Sigmoid colon (tissue), 4 donors: Measurements from ENCODE around the gene GBP7.

ENCODE experiments used
- EP300 ChIP-seq, 4 donors: sonication (generic); formaldehyde crosslinking; IDR thresholded peaks; one replicate each; pipeline ENCODE4 v1.6.1; 2017; ENCODE audit warnings: antibody characterized with exemption in 4 of 4
- POLR2A ChIP-seq, 2 donors: fragments of 450-650 bp; IDR thresholded peaks; one replicate each; pipeline ENCODE4 v1.6.1; 2016; ENCODE audit warnings: antibody characterized with exemption in 2 of 2, mild to moderate bottlenecking in 2 of 2, moderate library complexity in 2 of 2
- POLR2AphosphoS5 ChIP-seq, 4 donors: sonication (generic); formaldehyde crosslinking; IDR thresholded peaks; one replicate each; pipeline ENCODE4 v1.6.1; 2017; ENCODE audit warnings: antibody characterized with exemption in 4 of 4
- TF ChIP-seq, protein P1 (sequence below), 4 experiments: fragments of 450-650 bp in 3 of 4; fragments of 200-600 bp in 1 of 4; IDR thresholded peaks; one replicate each; pipeline ENCODE4 v1.5.1; 2016 to 2019; ENCODE audit warnings: antibody characterized with exemption in 4 of 4, mild to moderate bottlenecking in 3 of 4, moderate library complexity in 2 of 4

DNA sequence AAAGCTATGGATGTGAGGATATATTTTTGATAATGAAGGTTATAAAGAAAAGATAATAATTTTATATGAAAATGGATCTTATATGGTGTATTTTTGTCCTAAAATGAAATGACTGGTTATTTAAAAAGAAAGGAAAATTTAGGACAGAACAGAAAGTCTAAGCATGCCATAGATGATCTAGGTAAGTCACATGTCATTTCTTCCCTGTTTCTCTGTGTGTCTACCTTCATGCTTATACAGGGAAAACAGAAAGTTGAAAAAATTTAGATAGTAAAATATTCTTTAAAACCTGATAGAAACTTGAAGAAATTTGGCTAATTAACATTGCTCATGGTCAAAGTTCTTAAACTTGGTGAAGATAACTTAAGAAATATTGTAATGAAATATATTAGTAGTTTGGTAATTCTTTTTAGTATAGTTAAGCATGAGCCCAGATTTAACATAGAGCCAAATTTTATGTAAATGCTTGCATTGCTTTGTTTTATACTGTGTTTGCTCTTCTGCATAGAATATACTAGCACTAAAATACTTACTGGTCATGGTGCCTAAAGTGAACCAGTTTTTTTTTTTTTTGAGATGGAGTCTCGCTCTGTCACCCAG lies 35.3 kb upstream of the GBP7 start:
- TF ChIP-seq, protein P1, sequence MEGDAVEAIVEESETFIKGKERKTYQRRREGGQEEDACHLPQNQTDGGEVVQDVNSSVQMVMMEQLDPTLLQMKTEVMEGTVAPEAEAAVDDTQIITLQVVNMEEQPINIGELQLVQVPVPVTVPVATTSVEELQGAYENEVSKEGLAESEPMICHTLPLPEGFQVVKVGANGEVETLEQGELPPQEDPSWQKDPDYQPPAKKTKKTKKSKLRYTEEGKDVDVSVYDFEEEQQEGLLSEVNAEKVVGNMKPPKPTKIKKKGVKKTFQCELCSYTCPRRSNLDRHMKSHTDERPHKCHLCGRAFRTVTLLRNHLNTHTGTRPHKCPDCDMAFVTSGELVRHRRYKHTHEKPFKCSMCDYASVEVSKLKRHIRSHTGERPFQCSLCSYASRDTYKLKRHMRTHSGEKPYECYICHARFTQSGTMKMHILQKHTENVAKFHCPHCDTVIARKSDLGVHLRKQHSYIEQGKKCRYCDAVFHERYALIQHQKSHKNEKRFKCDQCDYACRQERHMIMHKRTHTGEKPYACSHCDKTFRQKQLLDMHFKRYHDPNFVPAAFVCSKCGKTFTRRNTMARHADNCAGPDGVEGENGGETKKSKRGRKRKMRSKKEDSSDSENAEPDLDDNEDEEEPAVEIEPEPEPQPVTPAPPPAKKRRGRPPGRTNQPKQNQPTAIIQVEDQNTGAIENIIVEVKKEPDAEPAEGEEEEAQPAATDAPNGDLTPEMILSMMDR (IDR thresholded peaks at IDR 0.05) = no peak
- no peak for TF ChIP-seq POLR2A (IDR thresholded peaks at IDR 0.05)
- no peak for TF ChIP-seq EP300 (IDR thresholded peaks at IDR 0.05)
- TF ChIP-seq POLR2AphosphoS5 (IDR thresholded peaks at IDR 0.05) = no peak
